ENCODE results near the gene MPPED1. TPM values are rescaled to one million over a fixed set of nuclear protein-coding genes. Genes with fewer than 3 reads are reported as not detected.

MPPED1 gene
- total RNA-seq, 4 donors from 2014 or later = not detected

- no peaks in the 10 kb centered on the region for H3K9me3 ChIP-seq
- no peak overlapping the region for H3K4me3 ChIP-seq
- no peak for DNase-seq
- H3K27me3 ChIP-seq = peaks cover 0 to 94% (median 0%) of the 10 kb centered on the region in 4 donors
- no peak for TF ChIP-seq POLR2A (IDR thresholded peaks at IDR 0.05)
- no peak for TF ChIP-seq CTCF (IDR thresholded peaks at IDR 0.05)
- 76 to 79% methylated on average over 27 to 30 of the region's 35 CpGs for WGBS, 2 donors
- H3K36me3 ChIP-seq = no peaks in the 10 kb centered on the region
- intact Hi-C loops (cut with DNase I) = no loop called here
- H3K27ac ChIP-seq = no peak overlapping the region
- no peaks in the 10 kb centered on the region for H3K4me1 ChIP-seq
These were observed 21.8 kb downstream of the MPPED1 start for GRCh38 chr22:43433451-43434274.

DNA sequence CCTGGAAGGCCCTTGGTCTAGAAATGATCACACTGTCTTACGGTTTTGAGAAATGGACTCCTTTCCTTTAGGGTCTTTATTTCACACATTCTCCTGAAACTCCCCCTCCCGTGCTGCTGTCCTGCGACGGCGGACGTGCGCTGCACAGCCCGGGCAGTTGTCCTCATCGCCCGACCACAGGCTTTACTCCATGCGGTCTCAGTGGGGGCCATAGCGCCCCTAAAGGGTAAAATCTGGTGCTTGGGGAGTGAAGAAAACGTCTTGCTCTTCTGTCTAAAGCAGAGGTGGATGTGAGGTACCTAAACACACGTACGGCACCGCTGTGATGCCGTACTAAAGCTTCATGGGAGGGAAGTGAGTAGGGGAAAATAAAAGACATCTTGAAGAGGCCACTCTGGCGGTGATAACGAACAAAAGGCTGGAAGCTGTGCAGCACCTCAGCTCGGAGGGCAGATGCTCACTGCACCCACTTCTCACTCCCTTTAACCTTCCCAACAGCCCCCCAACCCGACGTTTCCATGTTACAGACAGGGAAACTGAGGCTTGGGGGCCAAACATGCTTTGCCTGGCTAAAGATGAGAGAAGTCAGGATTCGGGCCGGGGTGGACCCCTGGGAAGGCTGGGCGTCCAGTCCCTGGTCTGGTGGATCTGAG lies 22.6 kb downstream of the MPPED1 start:
- WGBS, 2 donors = 74 to 78% methylated on average over 22 to 24 of the region's 25 CpGs
- intact Hi-C loops (cut with DNase I) = no loop called here
- DNase-seq = no peak
- Histone ChIP-seq H3K9me3 (no peaks in the 10 kb centered on the region), H3K27me3 (peaks cover 0 to 94% (median 0%) of the 10 kb centered on the region in 4 donors), H3K36me3 (no peaks in the 10 kb centered on the region), H3K4me1 (no peaks in the 10 kb centered on the region), H3K4me3 (no peak overlapping the region), H3K27ac (no peak overlapping the region)
- TF ChIP-seq POLR2A (IDR thresholded peaks at IDR 0.05) = no peak
- TF ChIP-seq CTCF (IDR thresholded peaks at IDR 0.05) = no peak

- 74 to 84% methylated on average over 6 to 22 of the region's 26 CpGs for WGBS, 2 donors
- no peaks in the 10 kb centered on the region for H3K4me1 ChIP-seq
- H3K9me3 ChIP-seq = no peaks in the 10 kb centered on the region
- intact Hi-C loops (cut with DNase I) = no loop called here
- no peak for TF ChIP-seq POLR2A (IDR thresholded peaks at IDR 0.05)
- no peak for TF ChIP-seq CTCF (IDR thresholded peaks at IDR 0.05)
- no peak overlapping the region for H3K4me3 ChIP-seq
- H3K27ac ChIP-seq = no peak overlapping the region
- H3K36me3 ChIP-seq = no peaks in the 10 kb centered on the region
- peaks cover 0 to 94% (median 0%) of the 10 kb centered on the region in 4 donors for H3K27me3 ChIP-seq
- DNase-seq = no peak
These were observed 23.1 kb downstream of the MPPED1 start for GRCh38 chr22:43434928-43435311.

DNA sequence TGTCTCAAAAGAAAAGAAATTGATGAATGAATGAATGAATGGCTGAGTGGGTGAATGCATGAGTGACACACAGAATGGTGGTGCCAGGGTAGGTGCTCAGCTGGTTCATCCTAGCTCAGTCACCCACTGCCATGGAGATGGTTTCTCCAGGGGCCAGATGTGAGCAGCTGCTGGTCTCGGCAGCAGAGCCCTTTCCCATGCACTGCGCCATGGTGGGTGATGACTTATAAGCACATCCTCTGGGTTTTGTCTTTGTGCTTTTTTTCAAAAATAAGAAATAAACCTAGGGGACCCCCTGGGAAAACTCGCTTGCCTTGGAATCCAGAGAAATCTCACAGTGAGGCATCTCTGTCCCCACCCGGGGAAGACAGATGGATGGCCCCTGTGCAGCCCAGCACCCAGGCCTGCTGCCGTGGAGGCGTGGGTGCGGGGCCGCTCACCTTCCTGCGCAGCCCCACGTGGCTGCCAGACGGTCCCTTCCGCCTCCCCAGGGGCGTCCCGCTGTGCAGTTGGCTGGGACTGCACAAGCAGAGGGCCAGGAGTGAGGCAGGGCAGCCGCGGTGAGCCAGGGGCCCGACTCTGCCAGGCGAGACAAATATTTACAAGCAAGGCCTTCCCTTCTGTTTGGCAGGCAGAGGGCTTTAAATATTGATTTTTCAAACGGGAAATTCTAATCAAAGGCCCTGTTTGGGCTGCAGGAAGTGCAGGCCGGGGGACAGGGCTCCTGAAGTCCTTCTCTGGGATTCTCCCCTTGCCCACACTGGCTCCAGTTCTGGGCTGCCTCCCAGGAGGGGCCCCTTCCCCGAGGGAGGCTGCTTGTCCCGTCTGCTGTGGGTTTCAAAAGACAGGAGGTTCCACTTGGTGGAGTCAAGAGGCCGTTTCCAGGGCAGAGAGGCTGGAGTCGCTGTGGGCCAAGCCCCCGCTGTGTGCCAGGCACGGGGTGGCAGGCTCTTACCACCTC lies 24.3 kb downstream of the MPPED1 start:
- TF ChIP-seq CTCF (IDR thresholded peaks at IDR 0.05) (no peak), POLR2A (IDR thresholded peaks at IDR 0.05) (no peak)
- no peaks in the 10 kb centered on the region for H3K4me1 ChIP-seq
- peaks cover 0 to 96% (median 0%) of the 10 kb centered on the region in 4 donors for H3K27me3 ChIP-seq
- no peak overlapping the region for H3K4me3 ChIP-seq
- DNase-seq = no peak
- H3K9me3 ChIP-seq = no peaks in the 10 kb centered on the region
- H3K36me3 ChIP-seq = no peaks in the 10 kb centered on the region
- no peak overlapping the region for H3K27ac ChIP-seq
- intact Hi-C loops (cut with DNase I) = no loop called here
- 41 to 53% methylated on average over 5 to 7 of the region's 26 CpGs for WGBS, 2 donors

Measured in esophagus squamous epithelium (tissue), 5 donors.